Stimulated activated CD8-positive, alpha-beta memory T cell treated with anti-CD3 and anti-CD28 coated beads, Interleukin-15, amount 100 ng/mL, for 1 hour (primary cell): Measurements from ENCODE around the gene PDZD2.
"Not testable (repeated sequence)": the region's sequence is repeated elsewhere in the genome, so short reads cannot be mapped to it uniquely, and the experiment has no call there.

ENCODE experiments used
- DNase-seq: peaks from one replicate; pipeline ENCODE4 v3.0.0-alpha.2; 2020; ENCODE audit warnings: low read depth

The PDZD2 gene

DNA sequence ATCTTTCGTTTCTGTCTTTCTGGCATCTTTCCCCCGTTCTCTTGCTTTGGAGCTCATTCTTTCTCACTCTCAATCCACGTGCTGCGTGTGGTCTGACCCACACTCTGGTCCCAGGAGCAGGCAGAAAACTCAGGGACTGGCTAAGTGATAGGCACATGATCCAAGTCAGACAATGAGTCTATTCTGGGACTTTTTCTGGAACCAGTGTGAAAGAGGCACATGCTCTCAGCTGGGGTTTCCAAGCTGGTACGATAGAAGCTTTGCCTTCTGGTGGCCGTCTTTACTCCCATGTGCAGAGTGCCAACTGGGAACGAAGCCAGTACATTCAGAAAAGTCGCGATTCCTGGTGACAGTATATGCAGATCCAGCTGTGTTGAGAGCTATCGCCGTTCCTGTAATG lies 94.4 kb downstream of the PDZD2 start:
- no peak for DNase-seq

DNA sequence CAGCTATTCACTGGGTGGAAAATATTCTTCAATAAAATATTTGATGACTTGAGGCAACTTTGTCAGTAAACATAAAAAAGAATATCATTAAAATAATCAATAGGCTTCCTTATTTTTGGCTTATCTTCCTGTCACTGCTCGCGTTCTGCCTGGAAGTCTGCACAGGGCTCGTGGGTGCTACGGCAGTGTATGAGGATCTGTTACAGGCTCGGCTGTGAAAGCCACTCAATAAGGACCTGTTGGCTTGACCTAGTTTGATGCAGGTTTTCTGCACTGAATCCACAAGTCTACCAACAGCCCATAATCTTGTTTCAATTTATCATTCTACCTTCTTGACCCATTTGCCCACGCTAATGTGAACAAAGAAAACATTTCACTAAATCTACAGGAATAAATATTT lies 97.2 kb downstream of the PDZD2 start:
- DNase-seq, result no peak

DNA sequence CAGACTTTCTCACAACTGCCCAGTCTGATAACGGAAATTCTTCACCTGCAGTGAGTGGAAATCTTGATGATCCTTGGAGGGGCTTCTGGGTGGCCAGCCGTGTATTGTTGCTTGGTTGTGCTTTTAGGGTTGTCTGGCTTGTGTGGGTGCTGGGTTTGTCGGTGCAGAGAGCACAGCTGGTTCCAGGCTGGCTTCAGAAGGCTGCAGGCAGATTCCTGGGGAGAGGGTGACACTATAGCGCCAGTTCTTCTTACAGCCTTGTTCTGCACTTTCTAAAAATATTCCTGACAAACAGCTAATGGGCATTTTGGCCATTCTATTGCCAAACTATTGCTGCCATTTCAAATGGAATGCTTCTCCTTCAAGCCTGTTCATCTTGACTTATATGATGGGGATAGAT lies 99.3 kb downstream of the PDZD2 start:
- DNase-seq, result no peak

DNA sequence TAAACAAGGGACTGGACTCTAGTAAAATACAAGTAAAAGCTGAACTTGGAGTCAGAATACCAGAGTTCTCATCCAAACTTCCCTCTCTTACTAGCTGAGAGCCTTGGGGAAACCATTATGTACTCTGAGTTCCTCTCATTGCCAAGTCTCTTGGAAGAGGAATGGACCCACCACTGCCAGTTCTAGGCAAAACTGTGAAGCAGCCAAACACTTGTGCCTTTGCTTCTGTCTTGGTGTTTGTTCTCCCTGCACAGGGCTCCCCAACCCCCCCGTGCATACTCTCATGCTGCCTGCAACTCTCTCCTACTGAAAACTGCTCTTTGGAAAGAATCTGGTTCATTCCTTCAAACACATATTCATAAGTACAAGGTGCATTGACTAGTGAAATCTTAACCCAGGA lies 102.6 kb downstream of the PDZD2 start:
- no peak for DNase-seq

DNA sequence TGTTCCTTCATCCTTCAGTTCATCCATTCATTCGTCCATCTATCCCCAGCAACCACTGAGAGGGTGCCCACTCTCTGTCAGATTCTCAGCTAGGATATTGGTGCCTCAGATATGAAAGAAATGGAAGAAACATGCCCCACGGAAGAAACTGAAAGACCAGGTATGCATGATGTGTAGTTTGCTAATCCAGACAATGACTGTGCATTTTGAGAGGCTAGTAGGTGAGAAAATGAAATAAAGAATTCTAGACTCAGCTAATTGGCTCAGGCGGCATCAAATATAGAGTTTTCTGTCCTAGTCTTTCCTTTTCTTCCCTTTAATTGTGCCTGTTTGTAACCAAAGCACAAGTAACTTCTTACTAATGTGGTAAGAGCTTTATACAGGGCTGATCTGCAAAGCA lies 104.7 kb downstream of the PDZD2 start:
- no peak for DNase-seq

DNA sequence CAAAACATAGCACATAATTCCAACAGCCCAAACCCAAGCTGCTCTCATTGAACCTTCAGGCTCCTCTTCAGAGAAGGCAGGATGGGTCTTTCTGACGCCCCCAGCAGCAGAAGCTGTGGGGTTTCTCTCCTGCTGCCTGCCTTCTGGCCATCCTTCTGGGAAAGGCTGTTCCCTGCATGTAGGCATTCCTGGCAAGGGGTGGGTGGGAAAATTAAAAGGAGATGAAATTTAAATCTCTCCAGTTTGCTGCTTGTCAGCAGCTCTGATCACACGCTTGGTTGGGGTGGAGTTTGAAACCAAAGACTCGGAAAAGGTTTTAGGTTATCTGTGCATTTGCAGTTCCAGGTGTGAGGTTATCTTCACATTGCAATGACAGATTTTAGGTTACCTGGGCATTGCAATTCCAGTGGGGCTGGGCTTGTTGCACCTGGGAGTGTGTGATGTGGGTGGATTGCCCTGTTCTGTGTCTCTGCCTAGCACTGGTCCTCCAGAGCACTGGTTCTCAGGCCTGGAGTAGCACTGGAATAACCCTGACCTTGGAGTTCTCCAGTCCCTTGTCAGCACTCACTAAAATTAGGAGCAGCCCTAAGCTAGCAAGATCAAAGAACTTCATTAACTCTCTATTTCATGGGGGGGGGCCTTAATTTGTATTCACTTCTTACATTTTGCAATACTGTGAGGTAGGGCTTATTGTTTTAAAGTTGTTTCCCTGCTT lies 109.7 kb downstream of the PDZD2 start:
- DNase-seq, result no peak

DNA sequence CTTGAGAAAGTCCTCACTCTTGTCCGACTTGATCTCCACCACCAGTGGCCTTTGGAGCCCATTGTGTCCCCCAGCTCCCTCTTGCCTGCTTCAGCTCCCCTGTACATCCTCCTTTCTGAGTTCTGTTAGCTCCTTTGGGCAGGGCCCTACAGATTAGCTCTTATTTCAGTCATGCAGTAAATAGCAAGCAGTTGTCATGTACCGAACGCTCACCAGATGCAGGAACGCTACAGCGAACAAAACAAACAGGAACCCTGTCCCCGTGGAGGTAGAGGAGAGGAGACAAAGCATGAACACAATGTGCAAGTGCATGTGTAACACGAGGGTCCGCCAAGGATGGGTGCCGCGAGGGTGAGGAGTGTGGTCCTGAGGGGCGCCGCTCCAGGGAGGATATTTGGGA lies 111.3 kb downstream of the PDZD2 start:
- DNase-seq, result no peak

DNA sequence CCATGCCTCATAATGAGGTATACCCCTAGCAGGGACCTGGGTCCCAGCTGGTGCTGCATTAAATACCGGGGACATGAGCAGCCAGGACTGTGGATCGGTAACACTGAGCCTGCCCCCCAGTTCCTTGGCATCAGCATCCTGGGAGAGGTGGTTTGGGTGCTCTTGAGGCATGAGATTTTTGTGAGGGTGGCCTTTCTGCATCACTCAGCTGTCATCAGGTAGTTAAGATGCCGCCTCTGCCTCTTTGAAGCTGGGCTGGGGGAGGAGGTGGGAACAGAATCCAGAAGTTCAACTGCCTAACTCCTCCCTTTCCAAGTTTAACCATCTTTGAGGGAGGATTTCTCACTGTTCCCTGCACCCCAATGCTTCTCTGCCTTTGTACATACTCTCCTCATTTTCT lies 112.7 kb downstream of the PDZD2 start:
- no peak for DNase-seq

DNA sequence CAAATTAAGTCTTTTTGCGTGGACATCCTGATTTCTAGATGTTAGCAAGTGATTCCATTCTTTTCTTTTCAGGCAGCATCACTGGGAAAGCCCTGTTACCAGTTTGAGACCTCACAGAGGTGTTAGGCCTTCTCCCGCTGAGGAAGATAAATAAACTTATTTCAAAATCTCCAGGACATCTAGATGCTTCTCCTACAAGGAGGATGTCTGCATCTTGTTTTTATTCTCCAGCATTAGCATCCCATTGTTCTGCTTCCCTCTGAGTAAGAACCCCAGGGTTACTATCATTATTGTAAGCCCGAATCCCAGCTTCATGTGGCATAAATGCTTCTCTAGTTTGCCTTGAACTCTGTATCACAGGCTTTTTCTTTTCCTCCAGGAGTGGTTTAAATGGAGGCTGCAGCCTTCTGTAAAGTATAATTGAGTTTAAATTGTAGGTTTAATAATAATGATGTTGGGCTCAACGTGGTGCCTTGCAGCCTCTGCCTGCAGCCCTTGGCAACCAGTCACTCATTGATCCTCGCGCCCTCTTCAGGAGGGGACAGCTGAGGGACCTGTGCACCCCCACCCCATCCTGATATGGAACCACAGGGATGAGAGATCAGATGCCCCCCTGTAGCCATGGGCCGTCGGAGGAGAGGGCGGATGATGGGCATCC lies 114.9 kb downstream of the PDZD2 start:
- DNase-seq, result no peak

DNA sequence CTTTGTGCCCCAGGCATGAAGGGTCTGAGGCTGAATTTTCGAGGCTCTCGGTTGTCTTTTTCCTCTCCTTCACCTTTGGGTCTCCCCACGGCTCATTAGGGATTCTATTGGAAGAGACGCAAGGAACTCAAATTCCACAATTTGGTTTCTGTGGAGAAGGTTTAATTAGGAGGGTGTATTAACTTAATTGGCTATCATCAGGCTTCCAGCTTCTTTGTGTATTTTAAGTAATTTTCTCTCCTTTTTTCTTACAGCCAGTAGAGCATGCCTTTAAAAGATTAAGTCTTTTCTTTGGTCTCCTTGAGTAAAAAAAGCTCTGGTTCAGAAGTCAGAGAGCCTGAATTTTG lies 115.4 kb downstream of the PDZD2 start:
- no peak for DNase-seq

DNA sequence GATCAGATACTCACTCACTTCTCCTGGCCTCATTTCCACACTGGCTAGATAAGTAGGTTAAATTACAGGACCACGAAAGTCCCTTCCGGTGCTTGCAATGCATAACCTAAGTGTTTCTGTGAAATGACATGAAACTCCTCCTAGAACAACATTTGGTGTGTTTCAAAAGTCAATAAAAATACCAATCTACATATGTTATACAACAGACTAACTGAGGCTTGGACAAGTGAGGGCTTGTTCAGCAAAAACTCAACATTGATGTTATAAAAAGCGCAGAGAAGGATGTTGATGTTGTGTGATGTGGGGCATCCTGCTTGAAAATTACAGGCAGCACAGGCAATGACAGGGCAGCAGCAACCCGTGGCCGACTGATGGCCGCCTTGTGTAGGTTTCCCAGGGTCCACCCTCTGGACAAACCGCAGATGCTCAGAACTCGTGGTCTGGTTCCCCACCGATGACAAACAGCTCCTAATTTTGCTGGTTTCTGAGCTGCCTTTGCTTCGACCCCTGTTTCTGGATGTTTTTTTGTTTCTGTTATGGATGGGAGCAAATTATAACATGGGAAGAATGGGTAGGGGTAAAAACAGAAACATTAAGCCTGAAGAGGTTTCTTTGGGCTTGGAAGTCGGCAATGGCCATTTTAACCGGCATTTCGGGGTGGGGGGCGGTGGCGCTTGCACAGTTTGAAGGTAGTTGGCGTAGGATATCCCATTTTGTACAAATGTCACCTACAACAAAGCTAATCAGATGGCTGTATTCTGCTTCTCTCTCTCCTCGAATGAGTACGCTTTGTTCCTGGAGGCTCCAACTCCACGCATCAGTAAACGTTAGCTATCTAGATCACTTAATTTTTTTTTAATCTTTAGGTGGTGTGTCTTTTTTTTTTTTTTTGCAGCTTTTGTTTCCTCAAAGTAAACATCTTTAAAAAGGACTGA lies 116.1 kb downstream of the PDZD2 start:
- no peak for DNase-seq

DNA sequence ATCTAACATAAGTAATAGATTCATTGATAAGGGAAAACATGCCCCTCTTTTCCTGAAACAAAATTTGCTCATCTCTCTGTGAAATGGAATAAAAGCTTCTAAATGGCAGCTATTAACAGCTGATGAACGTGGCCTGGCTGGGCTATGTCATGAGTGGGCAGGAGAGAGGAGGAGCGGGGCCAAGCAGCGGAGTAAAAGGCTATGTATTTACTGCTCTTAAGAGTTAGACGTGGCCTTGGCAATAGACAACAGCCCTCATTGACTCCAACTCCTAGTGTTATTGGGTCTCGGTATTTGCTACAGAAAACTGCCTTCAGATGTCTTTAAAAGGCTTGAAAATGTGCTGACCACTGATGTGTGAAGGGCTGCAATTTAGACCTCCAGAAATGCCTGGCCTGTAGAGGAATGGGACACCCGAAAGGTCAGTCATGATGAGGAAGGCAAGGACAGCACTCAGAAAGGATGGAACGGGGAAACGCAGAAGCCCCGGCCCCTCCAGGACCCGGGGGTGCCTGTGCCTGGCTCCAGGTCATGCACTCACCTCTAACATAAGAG lies 116.8 kb downstream of the PDZD2 start:
- DNase-seq, result no peak

DNA sequence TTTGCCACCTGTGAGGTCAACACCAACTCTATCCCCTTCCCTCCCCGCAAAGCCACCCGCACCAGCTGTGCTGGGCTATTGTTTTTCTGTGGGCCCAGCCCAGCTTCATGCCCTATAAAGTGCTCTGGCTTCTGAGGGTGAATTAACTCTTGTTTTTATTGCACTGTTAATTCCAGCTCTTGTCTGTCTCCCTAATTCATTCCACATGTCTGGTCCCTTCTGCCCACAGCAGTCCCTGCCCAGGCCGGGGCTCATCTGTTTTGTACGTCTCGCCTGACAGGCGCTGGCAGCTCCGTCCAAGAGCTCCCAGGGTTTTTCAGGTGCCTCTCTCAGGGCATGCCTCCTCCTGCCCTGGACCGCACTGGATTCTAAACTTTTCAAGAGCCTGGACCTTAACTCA lies 118.9 kb downstream of the PDZD2 start:
- no peak for DNase-seq

DNA sequence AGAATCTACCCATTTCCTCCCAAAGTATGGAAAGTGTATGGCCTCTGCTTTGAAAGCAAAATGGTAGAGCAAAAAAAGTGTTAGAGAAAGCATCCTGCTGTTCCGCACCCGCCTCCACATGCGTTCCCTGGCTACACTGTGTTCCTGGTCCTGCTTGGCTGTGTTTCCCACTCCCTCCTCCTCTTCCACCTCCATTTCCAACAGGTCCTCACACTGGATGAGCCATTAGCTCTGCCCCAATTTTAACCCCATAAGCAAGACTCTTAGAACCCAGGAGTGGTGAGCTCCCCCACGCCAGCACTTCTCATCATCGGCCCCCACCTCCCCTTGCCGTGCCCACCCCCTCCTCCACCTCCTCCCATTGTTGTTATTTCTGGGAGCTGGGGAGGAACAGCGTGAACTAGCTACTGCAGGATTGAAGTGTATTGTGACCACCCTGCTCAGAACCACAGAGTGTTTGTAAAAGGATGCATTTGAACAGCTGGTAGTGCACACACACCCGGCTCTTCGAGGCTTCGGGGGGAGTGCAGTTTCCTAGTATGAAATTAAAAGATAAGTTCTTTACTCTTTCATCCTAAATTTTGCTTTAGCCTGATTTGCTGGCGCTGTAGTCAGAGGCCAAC lies 120.0 kb downstream of the PDZD2 start:
- no peak for DNase-seq

DNA sequence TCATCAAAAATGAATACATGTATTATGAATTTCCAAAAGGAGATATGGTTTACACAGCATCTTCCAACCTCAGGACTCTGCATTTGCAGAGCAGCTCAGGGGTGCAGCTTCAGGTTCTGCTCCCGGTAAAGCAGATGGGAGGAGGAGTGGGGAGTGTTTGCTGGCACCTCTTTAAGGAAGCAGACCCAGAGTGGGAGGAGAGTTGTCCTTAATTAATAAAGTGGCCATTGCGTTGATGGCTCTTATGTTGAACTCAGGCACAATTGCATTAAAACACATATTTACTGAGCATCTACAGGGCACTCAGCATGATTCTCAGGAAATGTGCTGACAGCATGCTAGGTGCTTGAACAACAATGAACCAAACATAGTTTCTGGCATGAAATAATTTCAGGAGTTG lies 121.0 kb downstream of the PDZD2 start:
- no peak for DNase-seq

DNA sequence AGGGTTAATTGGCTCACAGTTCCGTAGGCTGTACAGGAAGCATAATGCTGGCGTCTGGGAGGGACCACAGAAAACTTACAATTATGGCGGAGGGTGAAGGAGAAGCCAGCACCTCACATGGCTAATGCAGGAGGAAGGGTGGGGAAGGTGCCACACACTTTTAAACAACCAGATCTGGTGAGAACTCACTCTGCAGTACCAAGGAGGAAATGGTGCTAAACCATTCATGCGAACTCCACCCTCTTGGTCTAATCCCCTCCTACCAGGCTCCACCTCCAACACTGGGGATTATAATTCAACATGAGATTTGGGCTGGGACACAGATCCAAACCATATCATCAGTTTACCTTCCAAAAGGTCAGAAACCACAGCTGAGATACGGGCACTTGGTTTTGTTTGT lies 122.9 kb downstream of the PDZD2 start:
- DNase-seq, result no peak

DNA sequence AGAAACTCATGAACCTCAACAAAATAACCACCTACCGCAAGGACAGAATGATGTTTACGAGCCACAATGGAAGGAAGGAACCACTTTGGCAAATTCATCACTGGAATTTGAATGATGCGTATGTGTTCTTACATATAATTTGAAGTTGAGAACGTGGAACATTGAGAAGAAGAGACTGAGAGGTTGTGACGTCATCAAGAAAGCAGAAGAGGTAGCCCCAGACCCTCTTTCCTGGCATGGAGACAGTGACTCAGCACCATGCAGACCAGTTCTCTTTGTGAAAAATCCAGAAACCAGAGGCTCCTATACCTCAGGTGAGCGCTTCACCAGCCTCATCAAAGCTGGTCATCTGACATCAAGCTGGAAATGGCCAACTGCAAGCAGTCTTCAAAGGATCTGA lies 124.5 kb downstream of the PDZD2 start:
- DNase-seq, result no peak

DNA sequence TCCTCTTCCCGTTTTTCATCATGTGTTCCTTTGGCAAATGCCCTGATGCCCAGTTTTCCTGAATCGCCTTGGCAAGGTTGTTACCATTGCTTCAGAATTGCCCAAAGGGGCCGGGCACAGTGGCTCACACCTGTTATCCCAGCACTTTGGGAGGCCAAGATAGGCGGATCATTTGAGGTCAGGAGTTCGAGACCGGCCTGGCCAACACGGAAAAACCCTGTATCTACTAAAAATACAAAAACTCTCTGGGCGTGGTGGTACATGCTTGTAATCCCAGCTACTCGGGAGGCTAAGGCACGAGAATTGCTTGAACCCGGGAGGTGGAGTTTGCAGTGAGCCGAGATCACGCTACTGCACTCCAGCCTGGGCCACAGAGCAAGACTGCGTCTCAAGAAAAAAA lies 125.8 kb downstream of the PDZD2 start:
- not testable (repeated sequence) for DNase-seq

DNA sequence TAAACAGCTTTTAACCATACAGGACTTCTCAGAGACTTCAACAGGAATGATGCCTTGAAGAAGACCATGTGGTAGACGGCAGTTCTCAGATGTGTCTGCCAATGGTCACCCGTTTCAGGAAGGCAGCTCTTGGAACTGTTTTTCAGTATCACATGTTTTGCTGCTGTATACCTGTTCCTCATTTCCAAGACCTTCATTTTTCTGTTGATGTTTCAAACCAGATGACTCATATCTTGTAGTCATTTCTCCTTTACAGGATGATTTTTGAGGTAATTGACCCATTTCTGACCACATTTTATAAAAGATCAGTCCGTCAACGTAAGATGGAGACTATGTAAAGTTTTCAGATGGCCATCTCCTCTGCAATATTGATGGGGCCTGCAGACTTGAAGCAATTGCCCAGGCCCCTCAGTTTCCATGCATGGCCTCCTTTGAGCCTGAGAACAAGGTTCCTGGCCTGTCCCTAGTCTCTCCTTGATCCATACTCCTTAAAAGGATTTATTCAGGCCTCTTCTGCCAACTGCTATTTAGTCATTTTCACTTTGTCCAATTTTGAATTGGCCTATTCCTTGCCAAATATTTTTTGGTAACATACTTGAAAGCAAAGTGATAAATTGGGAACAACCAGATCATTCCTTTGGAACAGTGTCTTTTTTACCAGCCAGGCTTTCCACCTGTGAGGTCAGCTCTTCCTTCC lies 128.6 kb downstream of the PDZD2 start:
- no peak for DNase-seq

DNA sequence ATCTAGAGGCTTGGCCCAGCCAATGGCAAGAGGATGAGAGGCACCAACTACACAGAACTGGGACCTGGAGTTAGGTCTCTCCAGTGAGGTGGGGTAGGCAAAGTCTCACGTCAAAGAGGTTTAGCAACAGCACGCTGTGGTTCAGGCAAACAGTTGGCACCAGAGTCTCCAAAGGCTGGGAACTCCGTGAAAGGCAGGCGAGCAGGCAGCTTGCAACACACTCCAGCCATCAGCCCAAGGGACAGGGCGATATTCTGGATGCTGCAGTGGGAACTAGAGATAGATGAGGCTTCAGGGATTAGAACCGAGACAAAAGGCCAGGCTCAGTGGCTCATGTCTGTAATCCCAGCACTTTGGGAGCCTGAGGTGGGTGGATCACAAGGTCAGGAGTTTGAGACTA lies 129.1 kb downstream of the PDZD2 start:
- DNase-seq, result no peak

DNA sequence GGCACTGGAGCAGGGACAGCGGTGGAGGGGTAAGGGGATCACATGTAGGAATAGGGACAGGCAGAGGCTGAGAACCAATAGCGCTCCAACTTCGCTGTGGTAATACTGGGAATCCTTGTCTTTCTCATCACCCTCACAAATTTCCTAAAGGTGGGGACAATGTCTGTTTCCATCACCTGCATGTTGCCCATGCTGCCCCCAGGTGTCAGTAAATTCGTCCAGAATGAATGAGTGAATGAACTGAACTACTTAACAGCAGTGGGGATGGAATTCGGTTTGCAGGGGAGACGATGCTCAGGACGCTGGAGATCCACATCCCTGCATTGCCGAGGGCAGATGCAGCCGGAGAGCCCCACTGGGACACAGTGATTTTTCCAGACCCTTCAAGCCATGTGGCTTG lies 129.9 kb downstream of the PDZD2 start:
- DNase-seq, result no peak

DNA sequence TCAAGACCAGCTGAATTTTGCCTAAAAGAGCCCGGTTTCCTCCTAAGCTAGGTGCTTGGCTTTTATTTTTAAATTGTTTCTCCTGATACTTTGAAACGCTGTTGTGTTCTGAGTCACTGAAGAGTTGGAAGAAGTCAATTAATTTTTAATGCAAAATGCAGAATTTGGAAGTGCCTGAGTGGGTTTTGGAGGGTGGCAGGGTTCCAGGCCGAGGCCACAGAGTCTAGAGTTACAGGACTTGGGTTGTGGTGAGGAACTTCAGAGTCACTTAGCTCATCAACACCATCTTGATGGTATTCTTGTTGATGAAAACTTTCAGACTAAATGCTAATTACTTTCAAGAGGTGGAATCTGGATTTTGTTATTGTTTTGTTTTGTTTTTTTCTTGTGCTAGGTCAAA lies 130.6 kb downstream of the PDZD2 start:
- no peak for DNase-seq
